ENCODE results near the gene MKLN1.

- TF ChIP-seq, protein P1, sequence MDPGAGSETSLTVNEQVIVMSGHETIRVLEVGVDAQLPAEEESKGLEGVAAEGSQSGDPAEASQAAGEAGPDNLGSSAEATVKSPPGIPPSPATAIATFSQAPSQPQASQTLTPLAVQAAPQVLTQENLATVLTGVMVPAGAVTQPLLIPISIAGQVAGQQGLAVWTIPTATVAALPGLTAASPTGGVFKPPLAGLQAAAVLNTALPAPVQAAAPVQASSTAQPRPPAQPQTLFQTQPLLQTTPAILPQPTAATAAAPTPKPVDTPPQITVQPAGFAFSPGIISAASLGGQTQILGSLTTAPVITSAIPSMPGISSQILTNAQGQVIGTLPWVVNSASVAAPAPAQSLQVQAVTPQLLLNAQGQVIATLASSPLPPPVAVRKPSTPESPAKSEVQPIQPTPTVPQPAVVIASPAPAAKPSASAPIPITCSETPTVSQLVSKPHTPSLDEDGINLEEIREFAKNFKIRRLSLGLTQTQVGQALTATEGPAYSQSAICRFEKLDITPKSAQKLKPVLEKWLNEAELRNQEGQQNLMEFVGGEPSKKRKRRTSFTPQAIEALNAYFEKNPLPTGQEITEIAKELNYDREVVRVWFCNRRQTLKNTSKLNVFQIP (CRISPR knock-in tag; IDR thresholded peaks at IDR 0.05; ENCODE audit: borderline replicate concordance, low read depth), result no peak
- TF ChIP-seq ZC3H10 (CRISPR knock-in tag; IDR thresholded peaks at IDR 0.05) (no peak), ZFP30 (CRISPR knock-in tag; IDR thresholded peaks at IDR 0.05) (no peak), ARNTL (CRISPR knock-in tag; IDR thresholded peaks at IDR 0.05; ENCODE audit: borderline replicate concordance, low read depth) (no peak), BACH2 (CRISPR knock-in tag; IDR thresholded peaks at IDR 0.05; ENCODE audit: borderline replicate concordance) (no peak), GLIS3 (CRISPR knock-in tag; IDR thresholded peaks at IDR 0.05) (no peak), OSR1 (CRISPR knock-in tag; IDR thresholded peaks at IDR 0.05) (no peak), ZFP3 (CRISPR knock-in tag; IDR thresholded peaks at IDR 0.05) (no peak), ESRRG (CRISPR knock-in tag; IDR thresholded peaks at IDR 0.05) (no peak), ZNF8 (CRISPR knock-in tag; IDR thresholded peaks at IDR 0.05) (no peak), PATZ1 (CRISPR knock-in tag; IDR thresholded peaks at IDR 0.05; ENCODE audit: borderline replicate concordance) (no peak)
Observed at GRCh38 chr7:131341690-131342089, 14.0 kb downstream of the MKLN1 start.

All from SK-N-SH treated with all-trans-retinoic acid at 6 μM for 48 hours (cell line).